AG10803 (cell line): Measurements from ENCODE around the gene BOLA2B.

Experiments used
- DNase-seq: peaks from one replicate; pipeline ENCODE4 v3.0.0; 2010; ENCODE audit warnings: low read depth
- H3K4me3 ChIP-seq: 2 replicates; pipeline ENCODE4 v1.5.1; 2011; ENCODE audit warnings: mild to moderate bottlenecking, low read length, control low read depth
- TF ChIP-seq, protein P1 (sequence below): conservative IDR thresholded peaks from 2 replicates; pipeline ENCODE4 v1.5.1; 2011; ENCODE audit warnings: mild to moderate bottlenecking, low read length, control low read depth, inconsistent platforms

Gene BOLA2B

DNA sequence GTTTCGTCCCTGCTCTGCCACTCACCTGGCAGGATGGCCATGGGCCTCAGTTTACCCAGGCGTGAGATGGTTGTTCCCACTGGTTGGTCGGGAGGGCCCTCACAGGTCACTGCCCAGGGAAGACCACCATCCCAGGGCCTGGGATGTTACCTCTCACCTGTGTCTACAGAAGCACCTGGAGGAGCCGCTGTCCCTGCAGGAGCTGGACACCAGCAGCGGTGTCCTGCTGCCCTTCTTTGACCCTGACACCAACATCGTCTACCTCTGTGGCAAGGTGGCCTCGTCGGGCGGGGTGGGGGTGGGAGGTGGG is 6.0 kb downstream of the BOLA2B start:
- no peak for DNase-seq
- H3K4me3 ChIP-seq = no peak overlapping the region
- TF ChIP-seq, protein P1, sequence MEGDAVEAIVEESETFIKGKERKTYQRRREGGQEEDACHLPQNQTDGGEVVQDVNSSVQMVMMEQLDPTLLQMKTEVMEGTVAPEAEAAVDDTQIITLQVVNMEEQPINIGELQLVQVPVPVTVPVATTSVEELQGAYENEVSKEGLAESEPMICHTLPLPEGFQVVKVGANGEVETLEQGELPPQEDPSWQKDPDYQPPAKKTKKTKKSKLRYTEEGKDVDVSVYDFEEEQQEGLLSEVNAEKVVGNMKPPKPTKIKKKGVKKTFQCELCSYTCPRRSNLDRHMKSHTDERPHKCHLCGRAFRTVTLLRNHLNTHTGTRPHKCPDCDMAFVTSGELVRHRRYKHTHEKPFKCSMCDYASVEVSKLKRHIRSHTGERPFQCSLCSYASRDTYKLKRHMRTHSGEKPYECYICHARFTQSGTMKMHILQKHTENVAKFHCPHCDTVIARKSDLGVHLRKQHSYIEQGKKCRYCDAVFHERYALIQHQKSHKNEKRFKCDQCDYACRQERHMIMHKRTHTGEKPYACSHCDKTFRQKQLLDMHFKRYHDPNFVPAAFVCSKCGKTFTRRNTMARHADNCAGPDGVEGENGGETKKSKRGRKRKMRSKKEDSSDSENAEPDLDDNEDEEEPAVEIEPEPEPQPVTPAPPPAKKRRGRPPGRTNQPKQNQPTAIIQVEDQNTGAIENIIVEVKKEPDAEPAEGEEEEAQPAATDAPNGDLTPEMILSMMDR = no peak

DNA sequence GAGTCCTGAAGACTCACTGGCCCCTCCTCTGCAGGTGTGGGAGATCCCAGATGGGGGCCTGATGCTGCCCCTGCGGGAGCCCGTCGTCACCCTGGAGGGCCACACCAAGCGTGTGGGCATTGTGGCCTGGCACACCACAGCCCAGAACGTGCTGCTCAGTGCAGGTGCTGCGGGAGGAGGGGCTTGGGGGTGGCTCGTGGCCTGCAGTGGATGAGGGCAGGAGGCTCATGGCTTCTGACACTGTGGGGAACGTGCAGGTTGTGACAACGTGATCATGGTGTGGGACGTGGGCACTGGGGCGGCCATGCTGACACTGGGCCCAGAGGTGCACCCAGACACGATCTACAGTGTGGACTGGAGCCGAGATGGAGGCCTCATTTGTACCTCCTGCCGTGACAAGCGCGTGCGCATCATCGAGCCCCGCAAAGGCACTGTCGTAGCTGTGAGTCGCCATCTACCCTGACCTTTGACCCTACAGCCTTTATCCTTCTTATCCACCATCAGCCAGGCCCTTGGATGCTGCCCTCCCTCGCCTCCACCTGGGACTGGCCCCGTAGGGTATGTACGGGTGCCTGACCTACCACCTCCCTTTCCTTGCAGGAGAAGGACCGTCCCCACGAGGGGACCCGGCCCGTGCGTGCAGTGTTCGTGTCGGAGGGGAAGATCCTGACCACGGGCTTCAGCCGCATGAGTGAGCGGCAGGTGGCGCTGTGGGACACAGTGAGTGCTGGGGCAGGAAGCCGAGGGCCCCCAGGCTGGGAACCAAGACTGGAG is 6.5 kb downstream of the BOLA2B start:
- no peak overlapping the region for H3K4me3 ChIP-seq
- DNase-seq = peak; percentile 39
- TF ChIP-seq, protein P1 = peak; percentile 69

DNA sequence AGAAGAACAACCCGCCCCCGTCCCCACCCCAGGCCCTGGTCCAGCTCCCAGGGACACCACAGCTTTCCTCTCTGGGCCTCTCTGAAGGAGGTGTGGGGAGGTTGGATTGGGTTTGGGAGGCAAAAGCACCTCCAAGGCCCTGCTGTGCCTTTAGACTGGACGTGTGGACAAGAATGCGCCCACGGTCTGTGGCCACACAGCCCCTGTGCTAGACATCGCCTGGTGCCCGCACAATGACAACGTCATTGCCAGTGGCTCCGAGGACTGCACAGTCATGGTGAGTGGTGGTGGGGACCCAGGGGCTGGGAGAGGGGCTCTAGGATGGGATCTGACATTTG is 7.1 kb downstream of the BOLA2B start:
- no peak for DNase-seq
- no peak overlapping the region for H3K4me3 ChIP-seq
- TF ChIP-seq, protein P1 = no peak

DNA sequence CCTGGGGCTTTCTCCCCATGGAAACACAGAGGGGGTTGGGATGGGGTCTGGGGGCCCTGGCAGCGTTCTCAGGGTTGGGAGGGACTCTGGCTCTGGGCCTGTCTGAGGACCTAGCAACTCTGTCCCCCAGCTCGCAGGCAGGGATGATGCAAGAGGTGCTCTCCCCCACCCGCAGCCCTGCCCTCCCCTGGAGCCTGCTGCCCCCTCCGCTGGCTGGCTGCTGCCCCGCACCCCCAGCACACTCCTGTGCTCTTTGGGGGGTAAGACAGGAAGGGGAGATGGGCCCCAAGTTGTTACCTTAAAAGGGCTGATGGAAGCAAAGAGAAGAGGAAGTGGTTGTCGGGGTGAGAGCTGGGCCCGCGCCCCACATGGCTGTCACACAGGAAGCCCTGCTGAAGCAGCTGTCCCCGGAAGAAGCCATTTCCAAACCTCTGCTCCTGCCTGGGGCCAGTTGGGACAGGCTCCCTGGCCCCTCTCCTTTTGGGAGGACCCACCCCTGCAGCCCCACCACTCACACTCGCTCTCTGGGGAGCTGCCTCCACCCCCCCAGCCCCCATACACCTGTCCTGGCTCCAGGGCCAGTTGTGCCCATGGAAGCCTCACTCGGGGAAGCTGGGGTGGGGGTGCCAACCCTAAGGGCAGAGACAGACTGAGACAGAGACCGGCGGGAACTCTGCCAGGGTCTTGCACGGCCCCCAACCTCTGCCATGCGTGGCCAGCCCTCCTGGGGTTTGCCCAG is 7.6 kb downstream of the BOLA2B start:
- TF ChIP-seq, protein P1 = no peak
- no peak for DNase-seq
- H3K4me3 ChIP-seq = no peak overlapping the region

DNA sequence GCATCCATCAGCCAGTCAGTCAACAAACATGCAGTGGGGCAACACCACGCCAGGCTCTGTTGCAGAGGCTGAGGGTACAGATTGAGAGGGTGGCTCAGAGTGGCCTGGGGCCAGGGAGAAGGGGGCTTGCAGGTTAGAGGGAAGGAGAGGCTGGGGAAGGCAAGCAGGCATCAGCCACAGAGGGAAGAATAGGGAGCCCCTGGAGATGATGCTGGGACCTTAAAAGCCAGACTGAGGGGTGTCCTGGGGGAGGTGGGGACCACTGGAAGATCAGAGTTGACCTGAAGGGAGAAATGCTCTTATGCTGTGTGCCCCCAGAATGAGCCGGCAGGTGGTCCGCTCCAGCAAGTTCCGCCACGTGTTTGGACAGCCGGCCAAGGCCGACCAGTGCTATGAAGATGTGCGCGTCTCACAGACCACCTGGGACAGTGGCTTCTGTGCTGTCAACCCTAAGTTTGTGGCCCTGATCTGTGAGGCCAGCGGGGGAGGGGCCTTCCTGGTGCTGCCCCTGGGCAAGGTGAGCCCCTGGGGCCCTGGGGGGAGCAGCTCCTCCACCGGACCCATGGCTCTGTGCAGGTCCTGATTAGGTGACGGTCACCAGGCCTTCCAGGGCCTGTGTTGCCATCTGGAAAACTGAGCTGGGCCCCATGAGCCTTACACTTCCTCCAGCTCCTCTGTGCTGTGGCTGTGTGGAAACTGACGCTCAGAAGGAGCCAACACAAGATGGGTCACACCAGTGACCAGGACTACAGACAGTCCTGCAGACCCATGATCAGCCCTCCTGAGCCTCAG is 8.4 kb downstream of the BOLA2B start:
- TF ChIP-seq, protein P1 = no peak
- H3K4me3 ChIP-seq = no peak overlapping the region
- DNase-seq = no peak

DNA sequence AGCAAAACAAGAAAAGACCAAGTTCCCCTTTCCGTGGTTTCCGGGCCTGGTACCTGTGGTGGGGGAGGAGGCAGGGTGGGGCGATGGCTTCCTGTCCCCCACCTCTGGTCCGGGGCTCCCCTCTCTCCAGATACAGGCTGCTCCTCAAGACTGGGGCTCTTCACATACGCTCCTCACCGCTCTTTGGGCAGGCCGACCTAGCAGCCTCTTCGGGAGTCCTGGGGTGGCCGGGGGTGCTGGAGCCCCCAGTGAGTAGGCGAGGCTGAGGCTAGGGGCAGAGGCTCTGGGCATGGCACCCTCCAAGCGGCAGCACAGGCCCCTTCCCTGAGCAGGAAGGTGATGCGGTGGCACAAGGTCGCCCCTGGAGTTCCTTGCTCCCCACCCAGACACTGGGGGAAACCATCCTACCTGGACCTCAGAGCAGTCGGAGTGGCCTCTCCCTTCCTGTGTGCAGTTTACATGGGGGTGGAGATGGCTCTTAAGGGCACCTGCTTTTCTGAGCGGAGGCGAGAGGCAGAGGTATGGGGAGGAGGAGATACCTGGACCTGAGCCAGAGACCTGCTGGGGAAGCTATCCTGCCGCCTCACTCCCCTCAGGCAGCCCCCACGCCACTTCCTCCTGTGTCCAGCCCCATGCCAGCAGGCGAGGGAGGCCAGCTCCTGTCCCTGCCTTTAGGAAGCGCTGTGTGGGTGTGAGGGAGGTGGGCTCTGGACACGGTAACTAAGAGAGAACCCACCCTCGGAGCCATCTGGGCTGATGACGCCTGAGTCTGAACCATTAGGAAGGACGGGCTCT is 9.2 kb downstream of the BOLA2B start:
- TF ChIP-seq, protein P1 = no peak
- no peak overlapping the region for H3K4me3 ChIP-seq
- no peak for DNase-seq
